ENCODE results near the gene UBL3.

The UBL3 gene

DNA sequence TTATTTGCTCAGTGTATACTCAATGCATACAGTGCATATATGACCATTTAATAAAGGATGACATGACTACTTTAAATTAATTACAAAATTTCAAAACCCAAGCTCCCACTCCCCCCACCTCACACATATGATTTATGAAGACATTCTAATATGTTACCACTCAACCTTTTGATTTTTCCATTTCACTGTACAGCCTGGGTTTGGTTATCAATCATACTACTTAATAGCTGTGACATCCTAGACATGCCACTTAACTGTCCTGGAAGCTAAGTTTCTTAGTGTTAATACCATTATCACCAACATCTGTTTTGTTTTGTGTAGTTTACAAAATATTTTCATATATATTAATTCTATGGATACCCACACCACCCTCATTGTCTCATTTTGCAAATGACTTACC lies 42.2 kb downstream of the UBL3 start:
- no peak for DNase-seq (ENCODE audit: low spot score)

GRCh38 chr13:29805994-29806979 lies 44.1 kb downstream of the UBL3 start:
- DNase-seq (ENCODE audit: low spot score) = no peak

GRCh38 chr13:29803221-29803620 lies 47.2 kb downstream of the UBL3 start:
- DNase-seq (ENCODE audit: low spot score) = no peak

- no peak for DNase-seq (ENCODE audit: low spot score)
Observed at GRCh38 chr13:29802621-29803020, 47.8 kb downstream of the UBL3 start.

GRCh38 chr13:29801737-29802305 lies 48.6 kb downstream of the UBL3 start:
- no peak for DNase-seq (ENCODE audit: low spot score)

DNA sequence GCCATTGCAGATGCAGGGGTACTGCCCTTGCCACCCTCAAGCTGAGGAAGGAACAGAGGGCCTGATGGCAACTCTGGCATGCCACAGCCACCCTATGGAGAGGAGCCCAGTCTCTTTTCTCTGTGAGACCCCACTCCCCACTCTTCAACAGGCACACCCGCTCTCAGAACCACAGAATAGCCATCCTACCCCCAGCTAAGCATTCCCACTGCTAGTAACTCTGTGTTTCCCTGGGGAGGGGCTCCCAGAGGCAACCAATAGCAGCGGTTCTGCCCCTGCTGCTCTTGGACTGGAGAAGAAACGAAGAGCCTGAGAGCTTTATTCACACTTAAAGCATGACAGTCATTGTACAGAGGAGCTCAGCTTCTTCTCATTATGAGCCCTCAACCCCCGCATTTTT lies 49.3 kb downstream of the UBL3 start:
- no peak for DNase-seq (ENCODE audit: low spot score)

DNA sequence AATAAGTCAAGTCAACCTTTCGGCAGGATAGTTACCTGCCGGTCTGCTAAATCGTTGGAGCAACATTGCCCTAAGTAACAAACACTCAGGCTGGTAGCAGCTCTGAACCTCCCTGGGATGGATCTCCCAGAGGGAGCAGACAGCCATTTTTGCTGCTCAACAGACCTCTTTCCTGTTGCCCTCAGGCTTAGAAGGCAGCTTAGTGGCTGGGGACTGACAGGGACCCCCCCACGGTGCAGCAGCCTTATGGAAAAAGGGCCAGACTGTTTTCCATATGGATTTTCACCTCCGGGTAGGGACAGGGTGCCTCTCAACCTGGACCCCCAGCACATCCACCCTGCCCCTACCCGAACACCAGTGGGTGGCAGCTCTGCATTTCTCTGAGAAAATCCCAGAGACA lies 49.7 kb downstream of the UBL3 start:
- DNase-seq (ENCODE audit: low spot score) = no peak

- no peak for DNase-seq (ENCODE audit: low spot score)
Observed at GRCh38 chr13:29799041-29799440, 51.4 kb downstream of the UBL3 start.

- no peak for DNase-seq (ENCODE audit: low spot score)
Observed at GRCh38 chr13:29791997-29792780, 58.2 kb downstream of the UBL3 start.

GRCh38 chr13:29791508-29791907 lies 58.9 kb downstream of the UBL3 start:
- no peak for DNase-seq (ENCODE audit: low spot score)

GRCh38 chr13:29786698-29787097 lies 63.7 kb downstream of the UBL3 start:
- DNase-seq (ENCODE audit: low spot score) = no peak

DNA sequence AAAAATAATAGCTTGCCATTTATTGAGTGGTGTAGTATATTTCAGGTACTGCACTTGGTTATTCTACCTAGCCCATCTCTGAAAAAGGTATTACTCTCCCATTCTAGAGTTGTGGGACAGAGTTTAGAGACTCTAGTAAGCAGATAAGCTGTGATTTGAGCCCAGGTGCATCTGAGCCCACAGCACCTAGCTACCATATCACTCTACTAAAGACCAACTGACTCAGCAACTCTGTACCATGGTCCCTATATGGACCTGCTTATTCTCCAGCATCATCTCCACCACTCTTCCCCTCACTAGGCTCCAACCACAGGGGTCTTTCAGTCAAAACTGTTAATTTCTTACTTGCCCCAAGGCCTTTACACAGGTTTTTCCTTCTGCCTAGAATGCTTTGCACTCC lies 64.4 kb downstream of the UBL3 start:
- no peak for DNase-seq (ENCODE audit: low spot score)

DNA sequence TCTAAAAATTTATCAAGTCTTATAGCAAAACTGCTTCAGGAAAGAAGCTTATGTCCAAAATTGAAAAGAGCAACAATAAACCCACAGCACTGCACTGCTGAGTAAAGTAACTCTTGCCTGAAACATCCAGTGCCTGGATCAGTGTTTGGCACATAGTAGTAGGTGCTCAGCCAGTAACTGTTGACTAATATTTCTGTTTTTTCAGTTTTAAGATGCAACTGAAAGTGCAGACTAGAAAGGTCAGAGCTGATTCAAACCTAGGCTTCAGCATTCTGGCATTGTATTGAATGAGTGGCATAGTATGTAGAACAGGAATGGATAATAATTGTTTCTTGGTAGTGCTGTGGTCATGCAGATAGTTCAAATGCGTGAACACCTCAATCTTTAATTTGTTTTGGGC lies 67.6 kb downstream of the UBL3 start:
- no peak for DNase-seq (ENCODE audit: low spot score)

- no peak for DNase-seq (ENCODE audit: low spot score)
Observed at GRCh38 chr13:29774830-29775229, 75.6 kb downstream of the UBL3 start.

DNA sequence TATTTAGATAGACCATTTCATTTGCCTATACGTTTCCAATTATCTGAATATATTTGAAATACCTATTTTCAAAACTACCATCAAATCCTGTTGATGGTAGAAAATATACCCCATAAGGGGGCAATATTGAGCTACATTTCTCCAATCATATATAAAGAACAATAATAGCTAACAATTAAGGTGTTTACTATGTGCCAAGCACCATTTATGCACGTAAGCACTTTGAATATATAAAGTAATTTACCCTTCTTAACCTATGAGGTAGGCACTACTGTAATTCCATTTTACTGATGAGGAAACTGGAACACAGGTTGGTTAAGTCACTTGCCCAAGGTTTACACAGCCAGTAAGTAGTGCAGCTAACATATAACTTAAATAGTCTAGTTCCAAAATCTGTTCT lies 79.2 kb downstream of the UBL3 start:
- DNase-seq (ENCODE audit: low spot score) = no peak

DNA sequence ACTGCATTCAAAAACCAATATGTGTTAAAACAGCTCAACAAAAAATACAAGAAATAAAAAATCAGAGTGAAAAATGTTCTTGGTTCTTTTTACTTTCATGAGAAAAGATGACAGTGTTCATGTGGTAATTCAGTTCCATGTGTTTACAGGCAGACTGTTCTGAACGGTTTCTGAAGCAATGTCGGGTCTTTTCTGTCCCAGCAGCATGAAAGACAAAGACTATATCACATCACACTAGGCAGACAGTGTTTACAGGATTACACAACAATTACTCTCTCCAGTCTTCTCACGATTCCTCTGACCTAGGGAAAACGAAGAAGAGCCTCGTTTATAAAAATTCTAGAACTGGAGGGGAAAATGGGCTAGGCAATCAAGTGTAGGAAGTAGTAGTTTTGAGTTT lies 83.4 kb downstream of the UBL3 start:
- no peak for DNase-seq (ENCODE audit: low spot score)

GRCh38 chr13:29763436-29764180 lies 86.8 kb downstream of the UBL3 start:
- no peak for DNase-seq (ENCODE audit: low spot score)

- DNase-seq (ENCODE audit: low spot score) = no peak
Observed at GRCh38 chr13:29761815-29762214, 88.6 kb downstream of the UBL3 start.

DNA sequence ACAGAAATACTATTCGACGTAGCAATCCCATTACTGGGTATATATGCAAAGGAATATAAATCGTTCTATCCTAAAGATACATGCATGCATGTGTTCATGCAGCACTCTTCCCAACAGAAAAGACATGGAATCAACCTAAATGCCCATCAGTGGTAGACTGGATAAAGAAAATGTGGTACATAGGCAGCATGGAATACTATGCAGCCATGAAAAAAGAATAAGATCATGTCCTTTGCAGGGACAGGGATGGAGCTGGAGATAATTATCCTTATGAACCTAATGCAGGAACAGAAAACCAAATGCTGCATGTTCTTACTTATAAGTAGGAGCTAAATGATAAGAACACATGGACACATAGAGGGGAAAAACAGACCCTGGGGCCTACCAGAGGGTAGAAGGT lies 89.3 kb downstream of the UBL3 start:
- no peak for DNase-seq (ENCODE audit: low spot score)

- no peak for DNase-seq (ENCODE audit: low spot score)
Observed at GRCh38 chr13:29760544-29760943, 89.9 kb downstream of the UBL3 start.

GRCh38 chr13:29758531-29759114 lies 91.8 kb downstream of the UBL3 start:
- no peak for DNase-seq (ENCODE audit: low spot score)

- DNase-seq (ENCODE audit: low spot score) = no peak
Observed at GRCh38 chr13:29756506-29756905, 93.9 kb downstream of the UBL3 start.
